Naive thymus-derived CD4-positive, alpha-beta T cell (primary cell): Measurements from ENCODE around the gene S100A2. TPM values are rescaled to one million over a fixed set of nuclear protein-coding genes. Genes with fewer than 3 reads are reported as not detected.
A peak's percentile ranks its signal among the peaks of the same experiment; 100 is the strongest.

Source experiments
- ATAC-seq: fragments of 150-1000 bp; cut with Tn5 transposase; 2 replicates; pipeline ENCODE4 v1.10.0; 2021; ENCODE audit warnings: mild to moderate bottlenecking, moderate library complexity
- CTCF ChIA-PET: fragments of 350-600 bp; sonication (Branson Sonifier 250); formaldehyde crosslinking; loops from one replicate; lab custom pipeline; 2021; ENCODE audit warnings: antibody characterized with exemption; lab: Charles Lee
- POLR2A ChIA-PET: fragments of 350-600 bp; sonication (Branson Sonifier 250); formaldehyde crosslinking; loops from one replicate; lab custom pipeline; 2021; ENCODE audit warnings: antibody characterized with exemption, inconsistent platforms; lab: Charles Lee
- DNase-seq, 9 donors: peaks; one replicate each; pipeline versions ENCODE4 v3.0.0 to v3.0.0-alpha.2; 2020 to 2022; ENCODE audit warnings: mixed read lengths in 1 of 9
- H3K27ac ChIP-seq: one replicate; pipeline ENCODE4 v1.7.0; 2013; ENCODE audit warnings: mild to moderate bottlenecking, low read depth, low read length, moderate library complexity
- H3K27me3 ChIP-seq, 2 donors: one replicate each; pipeline ENCODE4 v1.7.0; 2013; ENCODE audit warnings: low read length in 2 of 2, mild to moderate bottlenecking in 2 of 2, moderate library complexity in 2 of 2; ENCODE audit not compliant: control insufficient read depth in 2 of 2, insufficient read depth in 2 of 2
- H3K36me3 ChIP-seq, 3 experiments: 1 replicate in 2 of 3; 2 replicates in 1 of 3; pipeline ENCODE4 v1.7.0; 2013; ENCODE audit warnings: low read length in 3 of 3, mild to moderate bottlenecking in 3 of 3, moderate library complexity in 1 of 3; ENCODE audit not compliant: insufficient read depth in 3 of 3, control insufficient read depth in 2 of 3
- H3K4me1 ChIP-seq, 2 donors: one replicate each; pipeline ENCODE4 v1.7.0; 2013; ENCODE audit warnings: low read length in 2 of 2, mild to moderate bottlenecking in 2 of 2, moderate library complexity in 1 of 2; ENCODE audit not compliant: control insufficient read depth in 2 of 2, insufficient read depth in 2 of 2
- H3K4me3 ChIP-seq: 2 replicates; pipeline ENCODE4 v1.7.0; 2013; ENCODE audit warnings: mild to moderate bottlenecking, low read length
- H3K9me3 ChIP-seq, 3 experiments: 1 replicate in 2 of 3; 2 replicates in 1 of 3; pipeline ENCODE4 v1.7.0; 2013; ENCODE audit warnings: low read length in 3 of 3; ENCODE audit not compliant: control insufficient read depth in 2 of 3
- H3K27ac Mint-ChIP-seq, 9 donors: one replicate each; pipeline ENCODE4 v1.8.0; 2020 to 2022; ENCODE audit warnings: mixed read lengths in 9 of 9, mild to moderate bottlenecking in 8 of 9, moderate library complexity in 5 of 9, inconsistent platforms in 2 of 9
- H3K27me3 Mint-ChIP-seq, 5 donors: one replicate each; pipeline ENCODE4 v1.8.0; 2021 to 2022; ENCODE audit warnings: mixed read lengths in 5 of 5, mild to moderate bottlenecking in 1 of 5
- H3K36me3 Mint-ChIP-seq, 5 donors: one replicate each; pipeline ENCODE4 v1.8.0; 2020 to 2022; ENCODE audit warnings: mixed read lengths in 5 of 5, mild to moderate bottlenecking in 3 of 5, inconsistent platforms in 1 of 5
- H3K4me1 Mint-ChIP-seq, 7 donors: one replicate each; pipeline ENCODE4 v1.8.0; 2020 to 2022; ENCODE audit warnings: mixed read lengths in 7 of 7, mild to moderate bottlenecking in 3 of 7, inconsistent platforms in 1 of 7
- H3K4me3 Mint-ChIP-seq, 10 donors: one replicate each; pipeline ENCODE4 v1.8.0; 2020 to 2022; ENCODE audit warnings: mild to moderate bottlenecking in 10 of 10, mixed read lengths in 10 of 10, moderate library complexity in 6 of 10, inconsistent platforms in 2 of 10
- H3K9me3 Mint-ChIP-seq, 11 donors: one replicate each; pipeline ENCODE4 v1.8.0; 2020 to 2022; ENCODE audit warnings: mixed read lengths in 11 of 11, mild to moderate bottlenecking in 4 of 11, inconsistent platforms in 1 of 11, moderate library complexity in 1 of 11
- intact Hi-C, 2 donors: fragments of 100-400 bp; cut with micrococcal nuclease; formaldehyde crosslinking; loops; one replicate each; pipeline ENCODE4 v1.15.1; 2023
- polyA plus RNA-seq, 2 donors: library from polyadenylated mRNA; unstranded; fragments of 300-500 nt; fragmentation: Illumina TruSeq; gene quantifications; one replicate each; pipeline ENCODE4 v1.2.3, GENCODE V29; 2021
- total RNA-seq, 6 experiments: library from RNA in 5 of 6; stranded (reverse) in 5 of 6; gene quantifications; 1 replicate in 5 of 6; 2 replicates in 1 of 6; pipeline ENCODE4 v1.2.3 and lab custom pipeline; 2021 to 2026

The S100A2 gene
- total and polyA plus RNA-seq, 7 experiments from 2014 or later, result 1.1 TPM; not detected in 6

GRCh38 chr1:153612111-153612754 is 46.6 kb upstream of the S100A2 start:
- Histone ChIP-seq H3K27ac (no peak overlapping the region), H3K27me3 (no peaks in the 10 kb centered on the region), H3K4me3 (no peak overlapping the region), H3K36me3 (no peaks in the 10 kb centered on the region), H3K4me1 (no peaks in the 10 kb centered on the region), H3K9me3 (no peaks in the 10 kb centered on the region)
- DNase-seq (no peak), ATAC-seq (no peak)
- H3K36me3 Mint-ChIP-seq, result no peaks in the 10 kb centered on the region
- H3K27ac Mint-ChIP-seq, result no peak overlapping the region
- ChIA-PET POLR2A (interaction anchor here (0.6 kb wide), 1 partner anchor 21 kb away, joined by 3 read pairs; the partner anchor contains the start of gene CHTOP), CTCF (no interaction called here)
- no peak overlapping the region for H3K4me3 Mint-ChIP-seq
- intact Hi-C loops, result no loop called here
- H3K4me1 Mint-ChIP-seq, result peaks cover 0 to 5% (median 0%) of the 10 kb centered on the region in 7 donors
- H3K9me3 Mint-ChIP-seq, result no peaks in the 10 kb centered on the region
- peaks cover 0 to 5% (median 0%) of the 10 kb centered on the region in 5 donors for H3K27me3 Mint-ChIP-seq

- H3K4me1 Mint-ChIP-seq, result peaks cover 0 to 5% (median 0%) of the 10 kb centered on the region in 7 donors
- Histone ChIP-seq H3K4me3 (no peak overlapping the region), H3K9me3 (no peaks in the 10 kb centered on the region), H3K27ac (no peak overlapping the region), H3K4me1 (no peaks in the 10 kb centered on the region), H3K36me3 (no peaks in the 10 kb centered on the region), H3K27me3 (no peaks in the 10 kb centered on the region)
- CTCF ChIA-PET, result interaction anchor here (0.7 kb wide), 1 partner anchor 300 kb away, joined by 4 read pairs; no protein-coding TSS in a partner anchor
- H3K4me3 Mint-ChIP-seq, result no peak overlapping the region
- H3K36me3 Mint-ChIP-seq, result no peaks in the 10 kb centered on the region
- H3K9me3 Mint-ChIP-seq, result no peaks in the 10 kb centered on the region
- peaks cover 0 to 5% (median 0%) of the 10 kb centered on the region in 5 donors for H3K27me3 Mint-ChIP-seq
- intact Hi-C loops, result no loop called here
- DNase-seq (no peak), ATAC-seq (no peak)
- H3K27ac Mint-ChIP-seq, result peak overlapping the region in 1 of 9 donors; percentile 3
- POLR2A ChIA-PET, result no interaction called here
These were observed 45.7 kb upstream of the S100A2 start for GRCh38 chr1:153611356-153611755.

- Histone ChIP-seq H3K36me3 (no peaks in the 10 kb centered on the region), H3K27me3 (no peaks in the 10 kb centered on the region), H3K4me1 (no peaks in the 10 kb centered on the region), H3K9me3 (no peaks in the 10 kb centered on the region), H3K4me3 (no peak overlapping the region), H3K27ac (no peak overlapping the region)
- DNase-seq (no peak), ATAC-seq (no peak)
- intact Hi-C loops, result no loop called here
- CTCF ChIA-PET, result interaction anchor here (0.7 kb wide), 1 partner anchor 300 kb away, joined by 4 read pairs; no protein-coding TSS in a partner anchor
- no peak overlapping the region for H3K4me3 Mint-ChIP-seq
- POLR2A ChIA-PET, result no interaction called here
- H3K9me3 Mint-ChIP-seq, result no peaks in the 10 kb centered on the region
- no peaks in the 10 kb centered on the region for H3K36me3 Mint-ChIP-seq
- H3K4me1 Mint-ChIP-seq, result peaks cover 0 to 5% (median 0%) of the 10 kb centered on the region in 7 donors
- peaks cover 0 to 5% (median 0%) of the 10 kb centered on the region in 5 donors for H3K27me3 Mint-ChIP-seq
- H3K27ac Mint-ChIP-seq, result no peak overlapping the region
These were observed 45.2 kb upstream of the S100A2 start for GRCh38 chr1:153610811-153611301.

GRCh38 chr1:153610334-153610733 is 44.7 kb upstream of the S100A2 start:
- no peak for ATAC-seq
- intact Hi-C loops, result no loop called here
- no peaks in the 10 kb centered on the region for H3K36me3 Mint-ChIP-seq

GRCh38 chr1:153609585-153609907 is 43.9 kb upstream of the S100A2 start:
- Mint-ChIP-seq H3K4me3 (no peak overlapping the region), H3K27ac (no peak overlapping the region), H3K9me3 (no peaks in the 10 kb centered on the region), H3K36me3 (no peaks in the 10 kb centered on the region), H3K4me1 (peaks cover 0 to 5% (median 0%) of the 10 kb centered on the region in 7 donors), H3K27me3 (peaks cover 0 to 7% (median 0%) of the 10 kb centered on the region in 5 donors)
- ChIA-PET POLR2A (no interaction called here), CTCF (no interaction called here)
- H3K27ac ChIP-seq, result no peak overlapping the region
- no peak overlapping the region for H3K4me3 ChIP-seq
- H3K9me3 ChIP-seq, result no peaks in the 10 kb centered on the region
- H3K36me3 ChIP-seq, result no peaks in the 10 kb centered on the region
- intact Hi-C loops, result no loop called here
- H3K4me1 ChIP-seq, result no peaks in the 10 kb centered on the region
- ATAC-seq (no peak), DNase-seq (no peak)
- H3K27me3 ChIP-seq, result no peaks in the 10 kb centered on the region

More at GRCh38 chr1:153610334-153610733, 44.7 kb upstream of the S100A2 start:
- Histone ChIP-seq H3K4me3 (no peak overlapping the region), H3K9me3 (no peaks in the 10 kb centered on the region), H3K4me1 (no peaks in the 10 kb centered on the region), H3K27ac (no peak overlapping the region), H3K27me3 (no peaks in the 10 kb centered on the region), H3K36me3 (no peaks in the 10 kb centered on the region)
- H3K27me3 Mint-ChIP-seq, result peaks cover 0 to 5% (median 0%) of the 10 kb centered on the region in 5 donors
- CTCF ChIA-PET, result no interaction called here
- H3K27ac Mint-ChIP-seq, result no peak overlapping the region
- no peaks in the 10 kb centered on the region for H3K9me3 Mint-ChIP-seq
- H3K4me1 Mint-ChIP-seq, result peaks cover 0 to 5% (median 0%) of the 10 kb centered on the region in 7 donors
- DNase-seq, result no peak
- no peak overlapping the region for H3K4me3 Mint-ChIP-seq
- POLR2A ChIA-PET, result no interaction called here

- no peaks in the 10 kb centered on the region for H3K36me3 ChIP-seq
- ATAC-seq (no peak), DNase-seq (no peak)
- Mint-ChIP-seq H3K9me3 (no peaks in the 10 kb centered on the region), H3K27me3 (peaks cover 0 to 11% (median 0%) of the 10 kb centered on the region in 5 donors), H3K4me1 (peaks cover 0 to 5% (median 0%) of the 10 kb centered on the region in 7 donors), H3K4me3 (no peak overlapping the region), H3K27ac (peak overlapping the region in 1 of 9 donors; percentile 25), H3K36me3 (no peaks in the 10 kb centered on the region)
- intact Hi-C loops, result no loop called here
- ChIA-PET POLR2A (no interaction called here), CTCF (no interaction called here)
- H3K27me3 ChIP-seq, result no peaks in the 10 kb centered on the region
- H3K27ac ChIP-seq, result no peak overlapping the region
- H3K4me1 ChIP-seq, result no peaks in the 10 kb centered on the region
- no peak overlapping the region for H3K4me3 ChIP-seq
- no peaks in the 10 kb centered on the region for H3K9me3 ChIP-seq
These were observed 43.3 kb upstream of the S100A2 start for GRCh38 chr1:153608742-153609584.
